GM12878 (cell line): ENCODE results near the gene COL15A1.

Experiments
- ATF7 ChIP-seq: fragments of 450-650 bp; IDR thresholded peaks from 2 replicates; pipeline ENCODE4 v1.6.1; 2016; ENCODE audit warnings: low read depth, mild to moderate bottlenecking
- CUX1 ChIP-seq: IDR thresholded peaks from 2 replicates; pipeline ENCODE4 v1.6.1; 2012; ENCODE audit warnings: improper control_type of control experiment, low read depth, low read length; ENCODE audit not compliant: insufficient replicate concordance
- LARP7 ChIP-seq: fragments of 450-650 bp; IDR thresholded peaks from 2 replicates; pipeline ENCODE4 v1.6.1; 2017; ENCODE audit warnings: mild to moderate bottlenecking
- MXI1 ChIP-seq: fragments of 150-350 bp; IDR thresholded peaks from 2 replicates; pipeline ENCODE4 v1.6.1; 2011; ENCODE audit warnings: low read depth, mild to moderate bottlenecking, inconsistent platforms, low read length, improper control_type of control experiment
- POLR2A ChIP-seq: IDR thresholded peaks from 2 replicates; pipeline ENCODE4 v1.6.1; 2011; ENCODE audit warnings: low read depth, mild to moderate bottlenecking, low read length
- POLR2AphosphoS2 ChIP-seq: IDR thresholded peaks from 2 replicates; pipeline ENCODE4 v1.6.1; 2011; ENCODE audit warnings: low read depth, mild to moderate bottlenecking, low read length, improper control_type of control experiment, moderate library complexity
- RCOR1 ChIP-seq: conservative IDR thresholded peaks from 2 replicates; pipeline ENCODE4 v1.6.1; 2012; ENCODE audit warnings: low read depth, low read length, improper control_type of control experiment
- SMC3 ChIP-seq: IDR thresholded peaks from 2 replicates; pipeline ENCODE4 v1.6.1; 2011; ENCODE audit warnings: low read length, improper control_type of control experiment, borderline replicate concordance
- SUPT20H ChIP-seq: IDR thresholded peaks from 2 replicates; pipeline ENCODE4 v1.6.1; 2011; ENCODE audit warnings: low read depth, mild to moderate bottlenecking, low read length, moderate library complexity, borderline replicate concordance; ENCODE audit not compliant: control insufficient read depth
- TAF1 ChIP-seq: IDR thresholded peaks from 2 replicates; pipeline ENCODE4 v1.6.1; 2011; ENCODE audit warnings: mild to moderate bottlenecking, low read depth, low read length, borderline replicate concordance
- TCF7 ChIP-seq: IDR thresholded peaks from 2 replicates; pipeline ENCODE4 v1.6.1; 2014; ENCODE audit warnings: antibody characterized with exemption, borderline replicate concordance
- ZNF592 ChIP-seq: fragments of 450-650 bp; IDR thresholded peaks from 2 replicates; pipeline ENCODE4 v1.6.1; 2017; ENCODE audit warnings: mild to moderate bottlenecking, moderate library complexity
- TF ChIP-seq, protein P1 (sequence below): fragments of 450-650 bp; formaldehyde crosslinking; IDR thresholded peaks from 2 replicates; pipeline ENCODE4 v1.4.0; 2022; ENCODE audit warnings: mild to moderate bottlenecking, moderate library complexity
- TF ChIP-seq, protein P2 (sequence below), 3 experiments: IDR thresholded peaks in 2 of 3; conservative IDR thresholded peaks in 1 of 3; 2 replicates each; pipeline ENCODE4 v1.5.1; 2011; ENCODE audit warnings: low read depth in 3 of 3, low read length in 3 of 3, mild to moderate bottlenecking in 3 of 3, control low read depth in 2 of 3, moderate library complexity in 2 of 3, inconsistent platforms in 1 of 3, mixed read lengths in 1 of 3; ENCODE audit not compliant: control insufficient read depth in 2 of 3, insufficient read depth in 1 of 3; ENCODE audit errors: extremely low read depth in 1 of 3

GRCh38 chr9:98944057-98944733 lies 488 bp downstream of the COL15A1 start:
- TF ChIP-seq LARP7 (no peak), RCOR1 (no peak), TAF1 (no peak), ATF7 (no peak), SMC3 (no peak), MXI1 (no peak), SUPT20H (no peak), POLR2A (no peak), POLR2AphosphoS2 (no peak), ZNF592 (no peak), TCF7 (no peak), CUX1 (no peak)
- TF ChIP-seq, protein P1, sequence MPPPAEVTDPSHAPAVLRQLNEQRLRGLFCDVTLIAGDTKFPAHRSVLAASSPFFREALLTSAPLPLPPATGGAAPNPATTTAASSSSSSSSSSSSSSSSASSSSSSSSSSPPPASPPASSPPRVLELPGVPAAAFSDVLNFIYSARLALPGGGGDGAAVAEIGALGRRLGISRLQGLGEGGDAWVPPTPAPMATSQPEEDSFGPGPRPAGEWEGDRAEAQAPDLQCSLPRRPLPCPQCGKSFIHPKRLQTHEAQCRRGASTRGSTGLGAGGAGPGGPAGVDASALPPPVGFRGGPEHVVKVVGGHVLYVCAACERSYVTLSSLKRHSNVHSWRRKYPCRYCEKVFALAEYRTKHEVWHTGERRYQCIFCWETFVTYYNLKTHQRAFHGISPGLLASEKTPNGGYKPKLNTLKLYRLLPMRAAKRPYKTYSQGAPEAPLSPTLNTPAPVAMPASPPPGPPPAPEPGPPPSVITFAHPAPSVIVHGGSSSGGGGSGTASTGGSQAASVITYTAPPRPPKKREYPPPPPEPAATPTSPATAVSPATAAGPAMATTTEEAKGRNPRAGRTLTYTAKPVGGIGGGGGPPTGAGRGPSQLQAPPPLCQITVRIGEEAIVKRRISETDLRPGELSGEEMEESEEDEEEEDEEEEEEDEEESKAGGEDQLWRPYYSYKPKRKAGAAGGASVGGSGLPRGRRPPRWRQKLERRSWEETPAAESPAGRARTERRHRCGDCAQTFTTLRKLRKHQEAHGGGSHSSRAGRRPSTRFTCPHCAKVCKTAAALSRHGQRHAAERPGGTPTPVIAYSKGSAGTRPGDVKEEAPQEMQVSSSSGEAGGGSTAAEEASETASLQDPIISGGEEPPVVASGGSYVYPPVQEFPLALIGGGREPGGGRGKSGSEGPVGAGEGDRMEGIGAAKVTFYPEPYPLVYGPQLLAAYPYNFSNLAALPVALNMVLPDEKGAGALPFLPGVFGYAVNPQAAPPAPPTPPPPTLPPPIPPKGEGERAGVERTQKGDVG (CRISPR knock-in tag): no peak
- TF ChIP-seq, protein P2, sequence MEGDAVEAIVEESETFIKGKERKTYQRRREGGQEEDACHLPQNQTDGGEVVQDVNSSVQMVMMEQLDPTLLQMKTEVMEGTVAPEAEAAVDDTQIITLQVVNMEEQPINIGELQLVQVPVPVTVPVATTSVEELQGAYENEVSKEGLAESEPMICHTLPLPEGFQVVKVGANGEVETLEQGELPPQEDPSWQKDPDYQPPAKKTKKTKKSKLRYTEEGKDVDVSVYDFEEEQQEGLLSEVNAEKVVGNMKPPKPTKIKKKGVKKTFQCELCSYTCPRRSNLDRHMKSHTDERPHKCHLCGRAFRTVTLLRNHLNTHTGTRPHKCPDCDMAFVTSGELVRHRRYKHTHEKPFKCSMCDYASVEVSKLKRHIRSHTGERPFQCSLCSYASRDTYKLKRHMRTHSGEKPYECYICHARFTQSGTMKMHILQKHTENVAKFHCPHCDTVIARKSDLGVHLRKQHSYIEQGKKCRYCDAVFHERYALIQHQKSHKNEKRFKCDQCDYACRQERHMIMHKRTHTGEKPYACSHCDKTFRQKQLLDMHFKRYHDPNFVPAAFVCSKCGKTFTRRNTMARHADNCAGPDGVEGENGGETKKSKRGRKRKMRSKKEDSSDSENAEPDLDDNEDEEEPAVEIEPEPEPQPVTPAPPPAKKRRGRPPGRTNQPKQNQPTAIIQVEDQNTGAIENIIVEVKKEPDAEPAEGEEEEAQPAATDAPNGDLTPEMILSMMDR (IDR thresholded peaks at IDR 0.05 in 2 of 3, conservative IDR thresholded peaks at IDR 0.05 in 1 of 3; ENCODE audit: control insufficient read depth in 2 of 3, extremely low read depth in 1 of 3, insufficient read depth in 1 of 3, low read depth in 3 of 3, low read length in 3 of 3): no peak
